ENCODE results near the gene CEBPE. TPM values are rescaled to one million over a fixed set of nuclear protein-coding genes. Genes with fewer than 3 reads are reported as not detected.

Gene CEBPE
- total RNA-seq, 1 donor from 2014 or later = 0.31 TPM

GRCh38 chr14:23067847-23068788, 50.9 kb downstream of the CEBPE start:
- DNase-seq (ENCODE audit: low spot score) (no peak), ATAC-seq (no peak)
- intact Hi-C loops (cut with DNase I) = no loop called here

Other genes starting within 250 kb of the CEBPE start
- gene LRP10, start 247.5 kb downstream of the CEBPE start, total RNA-seq = 106 TPM
- gene REM2, start 236.0 kb downstream of the CEBPE start, total RNA-seq = 0.62 TPM
- 87.3 TPM for gene RBM23, start 200.1 kb downstream of the CEBPE start, total RNA-seq
- gene PRMT5, start 189.9 kb downstream of the CEBPE start, total RNA-seq = 44.6 TPM
- gene HAUS4, start 162.2 kb downstream of the CEBPE start, total RNA-seq = 39.9 TPM
- gene AJUBA, start 136.7 kb downstream of the CEBPE start, total RNA-seq = 24.8 TPM
- 8.1 TPM for gene C14orf93, start 109.1 kb downstream of the CEBPE start, total RNA-seq
- gene PSMB5, start 84.4 kb downstream of the CEBPE start, total RNA-seq = 70.1 TPM
- gene PSMB11, start 77.0 kb downstream of the CEBPE start, total RNA-seq = not detected
- 6.5 TPM for gene CDH24, start 61.7 kb downstream of the CEBPE start, total RNA-seq
- gene ACIN1, start 24.1 kb downstream of the CEBPE start, total RNA-seq = 166 TPM
- 32.2 TPM for gene C14orf119, start 23.8 kb downstream of the CEBPE start, total RNA-seq
- gene CIROP, start 14.3 kb downstream of the CEBPE start, total RNA-seq = not detected
- 15.0 TPM for gene SLC7A8, start 64.4 kb upstream of the CEBPE start, total RNA-seq
- gene RNF212B, start 118.7 kb upstream of the CEBPE start, total RNA-seq = not detected
- gene HOMEZ, start 166.9 kb upstream of the CEBPE start, total RNA-seq = 8.3 TPM
- gene PPP1R3E, start 183.6 kb upstream of the CEBPE start, total RNA-seq = 24.0 TPM
- gene BCL2L2, start 187.6 kb upstream of the CEBPE start, total RNA-seq = 56.5 TPM
- gene PABPN1, start 202.2 kb upstream of the CEBPE start, total RNA-seq = 135 TPM
- 67.3 TPM for gene SLC22A17, start 233.6 kb upstream of the CEBPE start, total RNA-seq
- 46.6 TPM for gene EFS, start 245.9 kb upstream of the CEBPE start, total RNA-seq